ENCODE results near the gene LEUTX.

LEUTX gene

DNA sequence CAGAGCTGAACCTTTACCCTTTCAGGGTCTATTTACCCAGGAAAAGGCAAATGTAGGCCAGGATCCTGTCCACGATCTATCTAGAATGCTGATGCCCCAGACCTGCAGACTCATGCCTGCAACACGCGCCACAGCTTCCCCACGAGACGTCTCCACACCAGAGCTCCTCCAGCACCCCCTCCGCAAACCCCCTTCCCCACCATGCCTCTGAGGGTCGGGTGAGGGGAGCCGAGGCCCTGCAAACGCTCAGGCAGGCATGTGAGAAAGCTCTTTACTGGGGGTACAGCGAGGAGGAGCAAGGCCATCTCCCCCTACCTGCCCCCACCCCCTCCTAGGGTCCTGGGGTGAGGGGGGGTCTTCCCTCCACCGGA lies 46.4 kb downstream of the LEUTX start:
- no peak for DNase-seq

DNA sequence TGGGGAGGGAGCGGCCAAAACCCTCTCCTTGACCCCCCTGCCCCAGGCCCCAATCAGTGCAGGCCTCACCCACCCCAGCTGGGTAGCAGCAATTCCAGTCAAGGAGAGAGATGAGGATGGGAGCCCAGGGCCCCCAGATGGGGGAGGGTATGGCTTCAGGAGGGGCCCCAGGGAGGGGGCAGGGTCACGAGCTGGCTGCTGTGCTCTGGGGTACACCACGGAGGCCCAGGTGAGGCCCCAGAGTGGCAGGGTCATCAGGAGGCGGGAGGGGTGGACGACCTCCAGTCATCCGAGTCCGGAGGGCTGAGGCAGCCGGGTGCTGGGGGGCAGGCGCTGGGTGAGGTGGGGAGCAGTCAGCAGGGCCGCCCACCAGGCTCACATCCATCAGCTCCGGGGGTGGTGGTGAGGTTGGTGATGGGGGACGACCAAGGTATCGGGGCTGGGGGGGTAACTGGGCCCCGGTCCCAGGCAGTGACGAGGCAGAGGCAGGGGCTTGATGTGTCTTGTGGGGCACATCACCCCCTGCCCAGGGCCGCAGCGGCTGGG lies 47.0 kb downstream of the LEUTX start:
- DNase-seq: no peak

DNA sequence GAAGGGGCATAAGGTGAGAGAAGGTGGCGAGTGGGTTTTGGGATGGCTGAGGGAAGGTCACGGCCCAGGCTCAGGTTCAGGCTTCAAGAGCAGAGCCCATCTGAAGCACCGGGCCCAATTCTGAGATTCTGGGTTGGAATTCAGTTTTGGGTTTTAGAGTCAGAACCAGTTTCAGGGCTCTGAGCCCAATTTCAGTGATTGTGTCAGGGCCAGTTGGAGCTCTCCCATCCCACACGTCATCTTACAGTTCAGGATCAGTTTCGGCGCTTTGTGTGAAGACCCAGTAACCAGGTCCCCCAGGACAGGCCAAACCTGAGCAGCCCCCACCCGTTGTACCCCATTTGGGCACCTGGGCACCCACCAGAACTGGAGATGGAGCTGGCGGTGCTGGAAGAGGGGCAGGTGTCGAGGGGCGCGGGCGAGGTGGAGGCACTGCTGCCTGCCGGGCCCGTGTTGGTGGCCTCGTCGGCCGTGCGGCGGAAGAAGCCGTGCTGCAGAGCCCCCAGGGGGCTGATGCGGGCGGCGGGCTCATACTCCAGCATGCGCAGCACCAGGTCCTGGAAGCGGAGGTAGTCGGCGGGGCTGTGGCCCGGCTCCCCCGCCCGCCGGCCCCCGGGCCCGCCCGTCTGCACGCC lies 47.8 kb downstream of the LEUTX start:
- DNase-seq: no peak

DNA sequence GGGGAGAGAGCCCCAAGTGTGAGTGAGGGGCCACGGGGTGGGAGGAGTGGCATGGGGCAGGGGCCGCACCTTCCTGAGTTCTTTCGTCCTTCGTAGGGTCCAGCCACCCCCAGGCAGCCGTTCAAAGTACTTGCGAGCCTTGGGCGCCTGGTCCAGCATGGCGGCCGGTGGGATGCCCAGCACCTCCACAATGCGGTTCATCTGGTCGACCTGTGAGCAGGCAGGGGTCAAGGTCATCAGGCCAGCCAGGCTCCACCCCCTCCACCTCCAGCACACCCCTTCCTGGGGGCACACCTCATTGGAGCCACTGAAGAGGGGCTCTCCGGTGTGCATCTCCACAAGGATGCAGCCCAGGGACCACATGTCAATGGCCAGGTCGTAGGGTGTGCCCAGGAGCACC lies 48.6 kb downstream of the LEUTX start:
- no peak for DNase-seq

DNA sequence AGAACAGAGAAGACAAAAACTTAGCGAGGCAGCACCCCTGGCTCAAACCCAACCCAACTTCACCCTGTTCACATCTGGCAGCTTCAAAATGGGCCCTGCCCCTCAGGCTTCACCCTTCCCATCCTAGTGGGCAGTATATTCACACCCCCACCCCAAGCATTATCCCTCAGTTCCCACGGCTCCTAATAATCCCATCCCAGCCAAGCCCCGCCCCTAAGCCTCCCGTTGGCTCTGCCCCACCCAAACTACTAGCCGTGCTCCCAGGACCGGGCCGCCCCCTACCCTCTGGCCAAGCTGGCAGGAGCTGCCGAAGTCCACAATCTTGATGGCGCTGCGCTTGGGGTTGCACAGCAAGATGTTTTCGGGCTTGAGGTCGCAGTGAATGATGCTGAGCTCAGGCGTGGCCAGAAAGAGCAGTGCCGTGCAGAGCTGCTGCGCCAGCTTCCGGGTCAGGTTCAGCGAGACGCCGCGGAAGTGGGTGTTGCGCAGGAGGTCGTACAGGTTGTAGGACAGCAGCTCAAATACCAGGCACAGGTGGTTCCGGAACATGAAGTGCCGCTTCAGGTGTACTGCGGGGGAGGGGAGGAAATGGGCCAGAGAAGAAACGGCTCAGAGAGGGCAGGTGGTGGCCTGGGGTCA lies 49.5 kb downstream of the LEUTX start:
- DNase-seq: no peak

DNA sequence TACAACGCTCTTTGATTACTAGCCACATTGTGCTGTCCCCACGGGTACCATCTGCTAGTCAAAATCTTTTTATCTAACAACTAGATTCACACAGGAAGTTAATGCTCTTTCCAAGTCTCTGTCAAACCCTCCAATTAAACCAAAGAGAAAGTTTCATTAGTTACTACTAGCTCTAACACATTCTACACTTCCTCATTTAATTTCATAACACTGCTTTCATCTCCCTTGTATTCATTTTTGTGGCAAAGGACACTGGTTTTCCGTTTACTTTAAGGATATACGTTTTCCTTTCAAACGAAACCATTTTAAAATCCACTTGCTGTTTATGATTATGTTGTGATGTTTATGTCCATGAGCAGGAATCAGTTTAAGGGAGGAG lies 50.0 kb downstream of the LEUTX start:
- DNase-seq: no peak

DNA sequence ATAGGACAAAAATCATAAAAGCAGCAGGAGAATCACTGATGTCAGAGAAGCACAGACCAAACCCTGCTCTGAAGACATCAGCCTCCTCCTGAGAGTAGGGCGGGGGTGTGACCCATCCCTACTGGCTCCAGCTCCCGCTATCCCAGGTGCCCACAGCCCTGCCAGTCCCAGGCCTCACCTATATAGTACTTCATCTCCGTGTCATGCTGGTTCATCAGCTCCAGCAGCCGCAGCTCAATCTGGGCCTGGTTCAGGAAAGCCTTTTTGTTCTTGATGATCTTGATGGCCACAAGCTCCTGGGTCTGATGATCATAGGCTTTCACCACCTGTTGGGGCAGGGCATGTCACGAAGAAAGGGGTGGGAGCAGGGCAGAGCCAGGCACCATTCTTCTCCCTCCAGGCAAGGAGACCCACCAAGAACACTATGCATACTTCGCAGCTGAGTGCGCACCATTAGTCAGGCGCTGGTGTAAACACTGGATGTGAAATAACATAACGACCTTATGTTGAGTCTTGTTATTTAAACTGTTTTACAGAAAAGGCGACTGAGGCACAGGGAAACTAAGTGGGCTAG lies 51.1 kb downstream of the LEUTX start:
- no peak for DNase-seq

DNA sequence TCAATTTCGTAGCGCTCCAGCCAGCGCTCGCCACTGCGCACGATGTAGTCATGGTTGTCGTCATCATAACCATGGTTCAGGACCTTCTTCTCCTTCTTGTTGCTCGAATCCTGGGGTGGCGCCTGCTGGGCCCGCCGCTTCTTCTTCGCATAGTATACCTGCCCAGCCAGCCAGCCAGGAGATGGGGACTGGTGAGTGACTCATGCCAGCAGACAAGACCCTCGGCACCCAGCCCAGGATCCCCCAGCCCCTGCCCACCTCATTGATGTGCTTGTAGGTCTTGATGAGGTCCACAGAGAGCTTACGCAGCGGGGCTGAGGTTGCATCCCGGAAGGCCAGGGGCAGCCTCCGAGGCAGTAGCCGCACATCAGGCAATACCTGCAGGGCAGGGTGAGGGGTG lies 51.8 kb downstream of the LEUTX start:
- no peak for DNase-seq

DNA sequence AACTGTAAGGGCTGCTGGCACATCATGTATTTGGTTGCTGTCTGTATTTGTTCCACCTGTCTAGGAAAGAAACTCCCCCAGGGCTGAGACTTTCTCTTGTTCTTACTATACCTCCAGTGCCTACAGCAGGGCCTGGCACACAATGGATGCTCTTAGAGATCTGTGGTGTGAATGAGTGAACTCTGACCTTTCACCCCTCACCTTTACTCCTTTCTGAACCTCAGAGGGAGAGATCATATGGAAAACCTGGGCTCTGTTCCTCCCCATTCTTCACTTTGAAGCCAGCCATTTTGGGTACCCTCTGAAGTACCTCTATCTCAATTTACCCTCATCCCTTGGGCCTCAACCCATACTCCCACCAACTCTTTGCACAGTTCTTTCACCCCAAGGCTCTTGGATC lies 52.2 kb downstream of the LEUTX start:
- no peak for DNase-seq

DNA sequence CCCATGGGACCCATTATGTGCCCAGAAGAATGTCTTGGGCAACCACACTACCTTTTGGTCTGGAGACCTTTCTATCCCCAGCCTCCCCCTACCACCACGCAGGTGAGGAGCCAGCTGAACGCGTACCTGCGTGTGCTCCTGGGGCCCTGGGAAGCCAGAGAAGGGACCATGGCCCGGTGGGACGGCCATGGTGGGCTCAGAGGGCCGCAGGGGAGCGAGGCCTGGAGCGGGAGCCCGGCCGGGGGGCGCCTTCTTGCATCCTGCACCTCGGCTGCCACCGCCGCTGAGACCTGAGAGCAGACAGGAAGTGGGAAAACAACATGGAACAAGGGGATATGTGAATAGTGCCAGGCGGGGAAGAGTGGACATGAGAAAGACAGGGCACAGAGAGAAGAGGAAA lies 53.0 kb downstream of the LEUTX start:
- no peak for DNase-seq

DNA sequence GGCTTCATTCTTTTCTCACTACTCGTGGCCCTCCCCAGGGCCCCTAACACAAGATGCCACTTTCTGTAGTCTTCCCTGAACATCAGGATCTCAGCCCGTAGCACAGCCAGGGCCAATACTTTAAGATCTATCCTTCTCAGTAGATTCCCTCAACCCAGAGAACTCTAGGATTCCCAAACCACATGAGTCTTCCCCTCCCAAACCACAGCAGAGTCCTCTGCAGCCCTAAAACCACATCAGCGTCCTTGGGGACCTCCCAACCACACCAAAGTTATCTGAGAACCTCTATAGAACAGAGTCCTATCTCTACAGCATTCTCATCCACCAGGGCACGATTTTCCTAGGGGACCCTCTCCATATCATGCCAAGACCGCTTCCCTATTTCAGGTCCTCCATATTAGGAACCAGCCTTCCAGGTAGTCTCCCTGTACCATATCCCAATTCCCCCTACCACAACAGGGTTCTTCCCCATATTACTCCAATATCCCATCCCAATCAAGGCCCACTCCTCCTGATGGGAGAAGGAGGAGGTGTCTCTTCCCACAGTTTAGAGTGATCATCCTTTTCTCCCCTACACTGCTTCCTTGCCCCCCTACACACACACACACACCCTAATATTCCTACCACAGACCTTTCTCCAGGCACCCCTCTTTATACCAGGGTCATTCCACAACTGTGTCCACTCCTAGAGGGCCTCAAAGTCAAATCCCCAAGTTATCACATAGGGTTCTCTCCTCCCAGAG lies 53.9 kb downstream of the LEUTX start:
- no peak for DNase-seq

DNA sequence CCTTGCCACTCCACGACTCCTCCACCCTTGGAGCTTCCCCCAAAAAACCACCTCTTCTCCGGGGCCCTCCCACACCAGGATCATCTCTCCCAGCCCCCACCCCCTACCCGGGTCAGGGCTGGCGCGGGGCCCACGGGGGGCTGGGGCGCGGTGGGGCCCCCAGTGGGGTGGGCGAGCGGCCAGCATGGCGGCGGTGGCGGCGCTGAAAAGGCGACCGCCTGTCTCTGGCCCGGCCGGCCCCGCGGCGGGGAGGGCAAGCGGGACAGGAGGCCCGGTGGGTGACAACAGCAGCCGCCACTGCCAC lies 54.5 kb downstream of the LEUTX start:
- DNase-seq: no peak

DNA sequence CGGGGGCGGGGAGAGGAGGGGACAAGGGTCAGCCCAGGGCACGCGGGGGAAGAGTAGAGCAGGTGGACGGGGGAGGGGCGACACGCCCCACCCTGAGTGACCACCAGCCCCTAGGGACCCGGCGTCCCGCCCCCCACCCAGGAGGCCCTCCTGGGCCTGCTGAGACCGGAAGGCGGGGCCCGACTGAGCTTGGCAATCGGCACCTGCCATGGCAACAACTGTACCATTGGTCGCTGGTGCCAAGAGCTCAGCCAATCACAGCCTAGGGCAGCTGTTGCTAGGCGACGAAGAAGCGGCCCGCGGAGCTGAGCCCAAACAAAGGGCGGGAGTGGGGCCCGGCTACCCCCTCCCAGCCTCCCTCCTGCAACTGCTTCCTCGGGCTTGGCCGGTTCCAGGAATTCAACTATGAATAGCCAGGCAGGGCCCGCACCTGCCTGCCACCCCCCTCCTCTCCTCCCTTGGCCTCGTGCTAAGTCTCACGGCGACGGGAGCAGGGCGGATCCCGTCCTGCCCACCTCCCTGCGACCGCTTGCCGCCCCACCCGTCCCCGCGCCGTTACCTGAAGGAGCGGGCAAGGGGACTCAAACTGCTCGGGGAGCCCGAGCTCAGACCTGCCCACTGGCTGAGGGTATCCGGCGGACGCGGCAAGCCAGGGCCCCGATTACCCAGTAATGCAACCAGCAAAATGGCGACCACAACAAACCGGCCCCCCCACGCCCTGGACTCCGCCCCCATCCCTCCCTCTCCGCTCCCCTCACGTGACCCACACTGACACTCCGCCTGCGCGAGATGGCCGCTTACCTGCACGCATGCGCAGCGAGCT lies 55.0 kb downstream of the LEUTX start, which contains the start of gene DYRK1B:
TSS of gene DYRK1B (minus strand) at position 699 of the 823 bp plus-strand sequence. CDS start 2,295 bp downstream, outside the sequence.
- DNase-seq: peak; percentile 80

DNA sequence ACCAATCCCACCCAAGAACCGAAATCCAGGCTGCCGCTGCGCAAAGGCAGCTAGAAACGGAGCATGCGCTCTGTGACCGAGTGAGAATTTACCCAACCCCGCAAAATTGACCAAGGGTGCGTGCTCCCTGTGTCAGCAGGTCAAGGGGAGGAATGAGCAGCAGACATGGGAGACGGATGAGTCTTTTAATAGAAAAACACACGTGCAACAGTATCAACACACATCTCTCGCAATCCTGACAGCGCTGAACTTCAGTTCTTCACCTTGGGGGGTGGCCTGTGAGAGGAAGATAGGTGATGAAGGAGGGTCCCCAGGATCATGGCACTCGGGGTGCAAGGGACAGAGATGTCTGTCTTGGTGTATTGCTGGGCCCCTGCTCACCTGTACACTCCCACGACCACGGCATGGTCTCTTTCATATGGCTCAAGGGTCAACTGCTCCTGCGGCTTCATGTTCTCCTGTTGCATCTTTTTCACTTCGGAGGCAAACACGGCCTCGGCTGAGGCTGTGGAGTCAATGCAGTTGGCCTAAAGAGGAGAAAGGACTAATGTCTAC lies 55.7 kb downstream of the LEUTX start:
- no peak for DNase-seq
